Measurements from ENCODE around the gene ADAMTS1. TPM values are rescaled to one million over a fixed set of nuclear protein-coding genes. Genes with fewer than 3 reads are reported as not detected.

Gene ADAMTS1
- total and polyA plus RNA-seq, 2 of the 4 experiments (the other 2 are of a cell fraction) = 116 to 317 TPM

DNA sequence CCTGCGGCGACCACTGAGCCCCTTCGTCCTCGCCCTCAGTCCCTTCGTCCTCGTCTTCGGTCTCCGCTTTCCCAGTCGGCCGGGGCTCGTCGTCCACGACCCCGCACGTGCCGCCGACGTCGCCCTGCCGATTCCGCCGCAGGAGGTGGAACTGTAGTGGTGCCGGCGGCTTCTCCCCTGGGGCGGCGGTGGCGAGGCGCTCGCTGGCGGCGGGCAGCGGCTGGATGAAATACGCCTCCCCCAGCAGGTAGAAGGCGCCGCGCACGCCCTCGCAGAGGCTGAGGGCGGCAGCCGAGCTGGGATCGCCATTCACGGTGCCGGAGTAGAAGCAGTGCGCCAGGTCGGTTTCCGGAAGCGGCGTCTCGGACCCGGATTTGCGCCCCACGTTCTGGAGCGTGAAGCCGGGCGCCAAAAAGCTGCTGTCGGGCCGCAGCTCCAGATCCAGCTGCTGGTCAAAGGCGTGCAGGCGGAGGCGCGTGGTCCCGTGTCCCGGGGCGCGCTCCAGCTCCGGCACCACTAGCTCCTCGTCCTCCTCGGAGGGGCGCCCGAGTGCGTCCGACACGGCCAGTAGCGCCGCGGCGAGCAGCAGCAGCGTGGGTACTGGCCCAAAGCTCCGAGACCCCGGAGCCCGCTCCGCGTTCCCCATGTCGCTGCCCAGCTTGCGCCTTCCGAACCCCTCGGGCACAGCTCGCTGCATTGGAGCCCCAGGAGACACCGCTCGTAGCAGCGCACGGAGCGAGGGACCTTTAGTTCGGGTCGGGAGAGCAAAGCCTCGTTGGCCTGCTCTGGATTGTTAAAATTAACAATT is 747 bp downstream of the ADAMTS1 start:
- peak; percentile 22 for DNase-seq
- Histone ChIP-seq H3K9me1 (ENCODE audit: insufficient read depth, low read length) (peaks cover 9% of the 10 kb centered on the region; the same call in 1 of the 2 replicates), H3K27ac (ENCODE audit: insufficient read depth, low read length) (peak overlapping the region; percentile 89), H3K27me3 (ENCODE audit: control insufficient read depth, insufficient read depth, low read length) (no peaks in the 10 kb centered on the region), H3K4ac (ENCODE audit: low read depth, low read length) (peak overlapping the region; percentile 75), H3K9ac (ENCODE audit: low read depth, low read length) (peak overlapping the region; percentile 98), H2BK120ac (ENCODE audit: low read depth, low read length) (peak overlapping the region; percentile 17), H2BK5ac (ENCODE audit: low read depth, low read length, poor library complexity, severe bottlenecking) (peak overlapping the region; percentile 41), H3K4me1 (ENCODE audit: control insufficient read depth, insufficient read depth, low read length) (peaks cover 6% of the 10 kb centered on the region), H3K4me3 (ENCODE audit: insufficient read depth, low read depth, low read length) (peak overlapping the region; percentile 97), H3K23ac (ENCODE audit: low read depth, low read length) (peak overlapping the region; percentile 89), H3K14ac (replicated peaks; ENCODE audit: low read depth, low read length) (peak overlapping the region; percentile 92), H4K5ac (ENCODE audit: low read depth, low read length) (peak overlapping the region; percentile 39), H3K18ac (ENCODE audit: low read depth, low read length) (peak overlapping the region; percentile 82), H3K9me3 (ENCODE audit: control insufficient read depth, insufficient read depth, low read length) (no peaks in the 10 kb centered on the region), H2BK20ac (ENCODE audit: low read depth, low read length) (peak overlapping the region; percentile 21; the same call in 1 of the 2 replicates), H2AFZ (replicated peaks; ENCODE audit: low read length, poor library complexity) (peak overlapping the region; percentile 89), H4K8ac (ENCODE audit: low read depth in 2 of 2, low read length in 2 of 2) (peak overlapping the region; percentile 29 to 55; a peak in 2 of 4 replicates), H2AK5ac (ENCODE audit: low read depth, low read length) (peak overlapping the region; percentile 31; the same call in 1 of the 2 replicates), H3K36me3 (ENCODE audit: control insufficient read depth, insufficient read depth, low read length) (peaks cover 36% of the 10 kb centered on the region), H4K91ac (ENCODE audit: insufficient read depth, low read depth, low read length) (peak overlapping the region; percentile 2; the same call in 1 of the 2 replicates), H2BK15ac (ENCODE audit: low read depth, low read length) (no peak overlapping the region), H4K20me1 (ENCODE audit: insufficient read depth, low read length) (peaks cover 54% of the 10 kb centered on the region), H3K56ac (ENCODE audit: extremely low read depth, insufficient read depth, low read length) (peak overlapping the region; percentile 85), H3K79me1 (ENCODE audit: low read depth in 1 of 2, low read length in 2 of 2) (peaks cover 3 to 48% of the 10 kb centered on the region in 2 experiments), H3K4me2 (ENCODE audit: low read depth, low read length) (peak overlapping the region; percentile 62), H2AK9ac (replicated peaks; ENCODE audit: low read depth, low read length, poor library complexity) (peak overlapping the region; percentile 88)
- TSS peak; percentile 56 for BruUV-seq (replicated peaks)
- CTCF ChIA-PET = interaction anchor here (0.6 to 0.7 kb wide), 2 partner anchors 748 to 1973 kb away, joined by 3 read pairs; no protein-coding TSS in a partner anchor
- peak; percentile 0; the same call in 1 of the 2 replicates for ATAC-seq (ENCODE audit: low read depth)
- WGBS, 2 experiments (ENCODE audit: extremely low coverage in 2 of 2, insufficient read length in 1 of 2) = 0% methylated on average over 51 of the region's 96 CpGs; no CpG with 5 or more reads in 1 of the 2 experiments
- in situ Hi-C loops (cut with MboI; ENCODE audit: low sequenced_read_pairs) (loop anchor here (5.0 to 10.0 kb wide), 4 partner anchors 77 to 1950 kb away; no protein-coding TSS in a partner anchor), dilution Hi-C loops (cut with HindIII; ENCODE audit: low sequenced_read_pairs, unreplicated experiment) (no loop called here), intact Hi-C loops (cut with micrococcal nuclease) (loop anchor here (5.0 to 10.0 kb wide), 9 partner anchors 953 to 1930 kb away; no protein-coding TSS in a partner anchor)
- TF ChIP-seq, protein P1, sequence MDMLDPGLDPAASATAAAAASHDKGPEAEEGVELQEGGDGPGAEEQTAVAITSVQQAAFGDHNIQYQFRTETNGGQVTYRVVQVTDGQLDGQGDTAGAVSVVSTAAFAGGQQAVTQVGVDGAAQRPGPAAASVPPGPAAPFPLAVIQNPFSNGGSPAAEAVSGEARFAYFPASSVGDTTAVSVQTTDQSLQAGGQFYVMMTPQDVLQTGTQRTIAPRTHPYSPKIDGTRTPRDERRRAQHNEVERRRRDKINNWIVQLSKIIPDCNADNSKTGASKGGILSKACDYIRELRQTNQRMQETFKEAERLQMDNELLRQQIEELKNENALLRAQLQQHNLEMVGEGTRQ (IDR thresholded peaks at IDR 0.05; ENCODE audit: low read depth, low read length) = peak; percentile 6; the same call in 1 of the 2 replicates
- TF ChIP-seq BHLHE40 (IDR thresholded peaks at IDR 0.05; ENCODE audit: low read depth, low read length) (peak; percentile 79), CTCF (conservative IDR thresholded peaks at IDR 0.05; ENCODE audit: low read depth, low read length) (no peak), MXI1 (IDR thresholded peaks at IDR 0.05; ENCODE audit: borderline replicate concordance, low read depth, low read length) (peak; percentile 49; the same call in 1 of the 2 replicates), ELK1 (IDR thresholded peaks at IDR 0.05; ENCODE audit: borderline replicate concordance, low read depth, low read length) (no peak), CEBPB (IDR thresholded peaks at IDR 0.05; ENCODE audit: low read depth, low read length) (no peak), CHD1 (IDR thresholded peaks at IDR 0.05; ENCODE audit: low read depth, low read length) (peak; percentile 73; the same call in 1 of the 2 replicates)
- POLR2A ChIA-PET (ENCODE audit: unreplicated experiment) = interaction anchor here (0.6 to 1.1 kb wide), 3 partner anchors 1384 to 1898 kb away, joined by 3 read pairs; no protein-coding TSS in a partner anchor
